Cardiac muscle cell (in vitro differentiated cells and primary cell): ENCODE measurements around the gene CEP97. TPM values are rescaled to one million over a fixed set of nuclear protein-coding genes. Genes with fewer than 3 reads are reported as not detected.

Experiments used
- DNase-seq, 2 donors: peaks; one replicate each; pipeline versions ENCODE4 v3.0.0 to v3.0.0-alpha.2; 2010 to 2017; ENCODE audit warnings: low read depth in 1 of 2, low spot score in 1 of 2
- H3K27ac ChIP-seq: fragments of 200-600 bp; sonication (generic); 2 replicates; pipeline ENCODE4 v1.5.1; 2016
- H3K27me3 ChIP-seq: fragments of 200-600 bp; sonication (generic); 2 replicates; pipeline ENCODE4 v1.6.0; 2016; ENCODE audit warnings: control low read depth
- H3K36me3 ChIP-seq: fragments of 200-600 bp; sonication (generic); 2 replicates; pipeline ENCODE4 v1.5.1; 2016; ENCODE audit warnings: control low read depth
- H3K4me1 ChIP-seq: fragments of 200-600 bp; sonication (generic); 2 replicates; pipeline ENCODE4 v1.8.1; 2017; ENCODE audit warnings: low read depth, mild to moderate bottlenecking, mixed run types
- H3K4me3 ChIP-seq: fragments of 200-600 bp; sonication (generic); 2 replicates; pipeline ENCODE4 v1.5.1; 2016; ENCODE audit warnings: mild to moderate bottlenecking
- H3K9me3 ChIP-seq: fragments of 200-600 bp; sonication (generic); 2 replicates; pipeline ENCODE4 v1.5.1; 2017; ENCODE audit warnings: low read depth, mild to moderate bottlenecking, control low read depth
- polyA plus RNA-seq: library from polyadenylated mRNA; unstranded; fragments of >200 nt; fragmentation: Nextera tagmentation; extraction: Ambion mirVana; gene quantifications from 2 replicates; pipeline ENCODE4 v1.2.1, GENCODE V29; 2016
- total RNA-seq: library from RNA; depleted of rRNA; stranded (reverse); fragments of >200 nt; gene quantifications from 2 replicates; pipeline ENCODE4 v1.2.3, GENCODE V29; 2016
- TF ChIP-seq, protein P1 (sequence below): IDR thresholded peaks from 2 replicates; pipeline ENCODE4 v1.5.1; 2012; ENCODE audit warnings: low read depth, mild to moderate bottlenecking, low read length

The CEP97 gene
- total and polyA plus RNA-seq, 2 experiments from 2014 or later = 3.4 to 20.4 TPM

DNA sequence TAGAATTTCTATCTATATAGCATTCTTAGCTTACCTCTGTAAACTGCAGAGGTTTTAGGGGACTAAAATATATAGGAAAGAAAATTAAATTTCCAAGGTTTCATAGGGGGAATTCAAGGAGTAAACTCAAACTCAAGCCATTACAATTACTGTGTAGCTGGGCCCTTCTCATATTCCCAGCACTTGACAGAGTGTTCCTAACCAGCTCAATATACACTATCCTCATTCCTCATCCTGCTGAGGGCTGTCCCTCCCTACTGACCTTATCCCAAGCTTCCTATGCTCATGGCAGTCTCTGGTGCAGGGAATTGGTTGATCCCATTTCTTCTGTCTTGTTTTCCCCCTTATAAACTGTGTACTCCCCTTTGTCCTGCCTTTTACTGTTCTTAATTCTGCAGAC is 88.5 kb downstream of the CEP97 start:
- no peak for DNase-seq
- Histone ChIP-seq H3K27me3 (no peaks in the 10 kb centered on the region), H3K36me3 (no peaks in the 10 kb centered on the region), H3K9me3 (no peaks in the 10 kb centered on the region), H3K4me1 (peaks cover 30% of the 10 kb centered on the region), H3K4me3 (no peak overlapping the region), H3K27ac (no peak overlapping the region)
- TF ChIP-seq, protein P1, sequence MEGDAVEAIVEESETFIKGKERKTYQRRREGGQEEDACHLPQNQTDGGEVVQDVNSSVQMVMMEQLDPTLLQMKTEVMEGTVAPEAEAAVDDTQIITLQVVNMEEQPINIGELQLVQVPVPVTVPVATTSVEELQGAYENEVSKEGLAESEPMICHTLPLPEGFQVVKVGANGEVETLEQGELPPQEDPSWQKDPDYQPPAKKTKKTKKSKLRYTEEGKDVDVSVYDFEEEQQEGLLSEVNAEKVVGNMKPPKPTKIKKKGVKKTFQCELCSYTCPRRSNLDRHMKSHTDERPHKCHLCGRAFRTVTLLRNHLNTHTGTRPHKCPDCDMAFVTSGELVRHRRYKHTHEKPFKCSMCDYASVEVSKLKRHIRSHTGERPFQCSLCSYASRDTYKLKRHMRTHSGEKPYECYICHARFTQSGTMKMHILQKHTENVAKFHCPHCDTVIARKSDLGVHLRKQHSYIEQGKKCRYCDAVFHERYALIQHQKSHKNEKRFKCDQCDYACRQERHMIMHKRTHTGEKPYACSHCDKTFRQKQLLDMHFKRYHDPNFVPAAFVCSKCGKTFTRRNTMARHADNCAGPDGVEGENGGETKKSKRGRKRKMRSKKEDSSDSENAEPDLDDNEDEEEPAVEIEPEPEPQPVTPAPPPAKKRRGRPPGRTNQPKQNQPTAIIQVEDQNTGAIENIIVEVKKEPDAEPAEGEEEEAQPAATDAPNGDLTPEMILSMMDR = no peak

GRCh38 chr3:101813817-101814440 is 89.5 kb downstream of the CEP97 start:
- Histone ChIP-seq H3K27me3 (no peaks in the 10 kb centered on the region), H3K4me3 (no peak overlapping the region), H3K9me3 (no peaks in the 10 kb centered on the region), H3K27ac (no peak overlapping the region), H3K36me3 (no peaks in the 10 kb centered on the region), H3K4me1 (peaks cover 28% of the 10 kb centered on the region)
- TF ChIP-seq, protein P1 = peak; percentile 52
- peak in 1 of 2 donors; percentile 55 for DNase-seq

- Histone ChIP-seq H3K36me3 (no peaks in the 10 kb centered on the region), H3K4me3 (no peak overlapping the region), H3K27me3 (no peaks in the 10 kb centered on the region), H3K27ac (no peak overlapping the region), H3K4me1 (peaks cover 21% of the 10 kb centered on the region), H3K9me3 (no peaks in the 10 kb centered on the region)
- no peak for DNase-seq
- TF ChIP-seq, protein P1 = no peak
These were observed 90.4 kb downstream of the CEP97 start for GRCh38 chr3:101814835-101815234.

GRCh38 chr3:101816215-101817149 is 92.1 kb downstream of the CEP97 start:
- Histone ChIP-seq H3K4me1 (peaks cover 17% of the 10 kb centered on the region), H3K27ac (peak overlapping the region; percentile 9), H3K4me3 (no peak overlapping the region), H3K27me3 (no peaks in the 10 kb centered on the region), H3K9me3 (no peaks in the 10 kb centered on the region), H3K36me3 (no peaks in the 10 kb centered on the region)
- TF ChIP-seq, protein P1 = no peak
- DNase-seq = no peak

DNA sequence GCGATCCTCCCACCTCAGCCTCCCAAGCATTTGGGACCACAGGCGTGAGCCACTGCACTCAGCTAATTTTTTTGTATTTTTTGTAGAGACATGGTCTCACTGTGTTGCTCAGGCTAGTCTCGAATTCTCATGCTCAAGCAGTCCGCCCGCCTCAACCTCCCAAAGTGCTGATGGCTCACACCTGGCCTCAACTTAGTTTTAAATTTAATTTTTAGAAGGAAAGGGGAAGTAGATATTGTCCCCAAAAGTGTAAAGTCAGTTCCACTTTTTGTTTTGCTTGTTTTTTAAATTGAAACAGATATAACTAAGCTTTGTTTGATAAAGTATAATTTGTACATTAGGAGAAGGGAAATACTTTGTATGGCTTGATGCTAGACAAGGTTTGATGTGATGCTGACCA is 93.6 kb downstream of the CEP97 start:
- H3K4me1 ChIP-seq = peaks cover 17% of the 10 kb centered on the region
- TF ChIP-seq, protein P1 = no peak
- H3K36me3 ChIP-seq = no peaks in the 10 kb centered on the region
- H3K4me3 ChIP-seq = no peak overlapping the region
- no peak overlapping the region for H3K27ac ChIP-seq
- DNase-seq = no peak
- H3K9me3 ChIP-seq = no peaks in the 10 kb centered on the region
- no peaks in the 10 kb centered on the region for H3K27me3 ChIP-seq
